ENCODE measurements around the gene CENPS.

- TF ChIP-seq ZFP3 (CRISPR knock-in tag; IDR thresholded peaks at IDR 0.05) (no peak), CSDC2 (CRISPR knock-in tag; IDR thresholded peaks at IDR 0.05) (no peak), ZNF70 (CRISPR knock-in tag; IDR thresholded peaks at IDR 0.05) (no peak), PATZ1 (CRISPR knock-in tag; IDR thresholded peaks at IDR 0.05; ENCODE audit: borderline replicate concordance) (no peak), TSHZ2 (CRISPR knock-in tag; IDR thresholded peaks at IDR 0.05) (no peak), BACH2 (CRISPR knock-in tag; IDR thresholded peaks at IDR 0.05; ENCODE audit: borderline replicate concordance) (no peak), CREB5 (CRISPR knock-in tag; IDR thresholded peaks at IDR 0.05; ENCODE audit: low read depth) (no peak), ZNF565 (CRISPR knock-in tag; conservative IDR thresholded peaks at IDR 0.05; ENCODE audit: low read depth) (no peak), ZFP30 (CRISPR knock-in tag; IDR thresholded peaks at IDR 0.05) (no peak), ISL1 (CRISPR knock-in tag; IDR thresholded peaks at IDR 0.05) (no peak), ARNTL (CRISPR knock-in tag; IDR thresholded peaks at IDR 0.05; ENCODE audit: borderline replicate concordance, low read depth) (no peak), GLIS3 (CRISPR knock-in tag; IDR thresholded peaks at IDR 0.05) (no peak), SNAI2 (CRISPR knock-in tag; IDR thresholded peaks at IDR 0.05) (no peak), TCF4 (CRISPR knock-in tag; IDR thresholded peaks at IDR 0.05; ENCODE audit: borderline replicate concordance) (no peak)
Measured at GRCh38 chr1:10473145-10473765, 43.0 kb downstream of the CENPS start.

Data from SK-N-SH treated with all-trans-retinoic acid at 6 μM for 48 hours (cell line).